SK-N-SH treated with all-trans-retinoic acid at 6 μM for 48 hours (cell line): ENCODE data around the gene RARS2.

ENCODE experiments used
- ARNTL ChIP-seq: fragments of 450-650 bp; formaldehyde crosslinking; IDR thresholded peaks from 2 replicates; pipeline ENCODE4 v1.5.0; 2020; ENCODE audit warnings: low read depth, mild to moderate bottlenecking, moderate library complexity, borderline replicate concordance
- BACH2 ChIP-seq: fragments of 250-450 bp; sonication (Bioruptor Pico); IDR thresholded peaks from 2 replicates; pipeline ENCODE4 v1.9.0; 2021; ENCODE audit warnings: mild to moderate bottlenecking, borderline replicate concordance
- ESRRG ChIP-seq: fragments of 250-450 bp; sonication (Bioruptor Pico); IDR thresholded peaks from 2 replicates; pipeline ENCODE4 v1.6.1; 2021; ENCODE audit warnings: mild to moderate bottlenecking
- RARB ChIP-seq: fragments of 250-450 bp; sonication (Bioruptor Pico); IDR thresholded peaks from 2 replicates; pipeline ENCODE4 v1.8.0; 2021; ENCODE audit warnings: mild to moderate bottlenecking, moderate library complexity
- TCF4 ChIP-seq: fragments of 250-450 bp; sonication (Bioruptor Pico); IDR thresholded peaks from 2 replicates; pipeline ENCODE4 v1.8.0; 2021; ENCODE audit warnings: mild to moderate bottlenecking, moderate library complexity, borderline replicate concordance
- TOX ChIP-seq: fragments of 250-450 bp; sonication (Bioruptor Pico); IDR thresholded peaks from 2 replicates; pipeline ENCODE4 v1.8.0; 2021; ENCODE audit warnings: mild to moderate bottlenecking, moderate library complexity, borderline replicate concordance
- ZC3H10 ChIP-seq: fragments of 250-450 bp; sonication (Bioruptor Pico); IDR thresholded peaks from 2 replicates; pipeline ENCODE4 v1.5.1; 2021; ENCODE audit warnings: mild to moderate bottlenecking, moderate library complexity
- ZFP30 ChIP-seq: fragments of 450-650 bp; formaldehyde crosslinking; IDR thresholded peaks from 2 replicates; pipeline ENCODE4 v1.5.0; 2022; ENCODE audit warnings: mild to moderate bottlenecking, moderate library complexity
- TF ChIP-seq, protein P1 (sequence below): fragments of 250-450 bp; sonication (Bioruptor Pico); IDR thresholded peaks from 2 replicates; pipeline ENCODE4 v1.5.1; 2021; ENCODE audit warnings: mild to moderate bottlenecking, moderate library complexity
- TF ChIP-seq, protein P2 (sequence below): fragments of 250-450 bp; sonication (Bioruptor Pico); IDR thresholded peaks from 2 replicates; pipeline ENCODE4 v1.5.1; 2020; ENCODE audit warnings: low read depth, mild to moderate bottlenecking, moderate library complexity
- TF ChIP-seq, protein P3 (sequence below): fragments of 250-450 bp; sonication (Bioruptor Pico); IDR thresholded peaks from 2 replicates; pipeline ENCODE4 v1.8.0; 2021; ENCODE audit warnings: low read depth, mild to moderate bottlenecking, moderate library complexity, borderline replicate concordance

DNA sequence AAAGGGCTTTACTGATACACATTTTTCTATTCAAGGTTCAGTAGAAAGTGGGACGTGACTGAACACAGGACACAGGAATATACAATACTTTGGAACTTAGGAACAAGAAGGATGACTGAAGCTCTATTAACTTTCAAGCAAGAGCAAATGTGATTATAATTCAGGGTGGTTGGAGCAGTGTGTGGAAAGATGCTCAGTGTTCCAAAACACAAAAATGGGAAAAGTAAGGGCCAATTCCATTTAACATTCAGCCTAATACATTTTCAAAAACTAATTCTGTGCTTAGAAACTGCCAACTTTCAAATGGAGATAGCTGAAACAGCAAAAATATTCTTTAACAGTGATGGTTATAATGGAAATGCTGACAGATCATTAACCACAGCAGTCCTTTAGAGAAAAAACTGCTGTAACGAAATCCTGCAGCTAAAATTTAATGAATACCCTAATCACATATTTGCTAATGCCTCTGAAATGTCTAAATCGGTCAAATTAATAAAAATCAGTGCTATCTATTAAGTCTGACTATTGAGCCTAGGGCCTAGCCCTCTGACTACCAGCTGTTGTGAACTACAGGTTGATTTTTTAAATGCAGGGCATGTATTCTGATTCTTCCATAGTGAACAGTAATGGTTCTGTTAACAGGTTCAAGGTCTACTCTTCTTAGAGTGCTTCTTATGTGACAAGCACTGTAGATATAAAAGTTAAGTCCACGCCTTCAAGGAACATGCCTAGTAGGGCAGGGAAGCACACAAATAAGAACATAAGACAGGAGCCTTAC, 45.9 kb downstream of the RARS2 start:
- TF ChIP-seq BACH2 (CRISPR knock-in tag) (no peak), ARNTL (CRISPR knock-in tag) (no peak), ZFP30 (CRISPR knock-in tag) (no peak), ZC3H10 (no peak), ESRRG (CRISPR knock-in tag) (no peak), RARB (no peak), TOX (no peak), TCF4 (CRISPR knock-in tag) (no peak)
- TF ChIP-seq, protein P1, sequence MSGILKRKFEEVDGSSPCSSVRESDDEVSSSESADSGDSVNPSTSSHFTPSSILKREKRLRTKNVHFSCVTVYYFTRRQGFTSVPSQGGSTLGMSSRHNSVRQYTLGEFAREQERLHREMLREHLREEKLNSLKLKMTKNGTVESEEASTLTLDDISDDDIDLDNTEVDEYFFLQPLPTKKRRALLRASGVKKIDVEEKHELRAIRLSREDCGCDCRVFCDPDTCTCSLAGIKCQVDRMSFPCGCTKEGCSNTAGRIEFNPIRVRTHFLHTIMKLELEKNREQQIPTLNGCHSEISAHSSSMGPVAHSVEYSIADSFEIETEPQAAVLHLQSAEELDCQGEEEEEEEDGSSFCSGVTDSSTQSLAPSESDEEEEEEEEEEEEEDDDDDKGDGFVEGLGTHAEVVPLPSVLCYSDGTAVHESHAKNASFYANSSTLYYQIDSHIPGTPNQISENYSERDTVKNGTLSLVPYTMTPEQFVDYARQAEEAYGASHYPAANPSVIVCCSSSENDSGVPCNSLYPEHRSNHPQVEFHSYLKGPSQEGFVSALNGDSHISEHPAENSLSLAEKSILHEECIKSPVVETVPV (CRISPR knock-in tag): no peak
- TF ChIP-seq, protein P2, sequence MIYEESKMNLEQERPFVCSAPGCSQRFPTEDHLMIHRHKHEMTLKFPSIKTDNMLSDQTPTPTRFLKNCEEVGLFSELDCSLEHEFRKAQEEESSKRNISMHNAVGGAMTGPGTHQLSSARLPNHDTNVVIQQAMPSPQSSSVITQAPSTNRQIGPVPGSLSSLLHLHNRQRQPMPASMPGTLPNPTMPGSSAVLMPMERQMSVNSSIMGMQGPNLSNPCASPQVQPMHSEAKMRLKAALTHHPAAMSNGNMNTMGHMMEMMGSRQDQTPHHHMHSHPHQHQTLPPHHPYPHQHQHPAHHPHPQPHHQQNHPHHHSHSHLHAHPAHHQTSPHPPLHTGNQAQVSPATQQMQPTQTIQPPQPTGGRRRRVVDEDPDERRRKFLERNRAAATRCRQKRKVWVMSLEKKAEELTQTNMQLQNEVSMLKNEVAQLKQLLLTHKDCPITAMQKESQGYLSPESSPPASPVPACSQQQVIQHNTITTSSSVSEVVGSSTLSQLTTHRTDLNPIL: no peak
- TF ChIP-seq, protein P3, sequence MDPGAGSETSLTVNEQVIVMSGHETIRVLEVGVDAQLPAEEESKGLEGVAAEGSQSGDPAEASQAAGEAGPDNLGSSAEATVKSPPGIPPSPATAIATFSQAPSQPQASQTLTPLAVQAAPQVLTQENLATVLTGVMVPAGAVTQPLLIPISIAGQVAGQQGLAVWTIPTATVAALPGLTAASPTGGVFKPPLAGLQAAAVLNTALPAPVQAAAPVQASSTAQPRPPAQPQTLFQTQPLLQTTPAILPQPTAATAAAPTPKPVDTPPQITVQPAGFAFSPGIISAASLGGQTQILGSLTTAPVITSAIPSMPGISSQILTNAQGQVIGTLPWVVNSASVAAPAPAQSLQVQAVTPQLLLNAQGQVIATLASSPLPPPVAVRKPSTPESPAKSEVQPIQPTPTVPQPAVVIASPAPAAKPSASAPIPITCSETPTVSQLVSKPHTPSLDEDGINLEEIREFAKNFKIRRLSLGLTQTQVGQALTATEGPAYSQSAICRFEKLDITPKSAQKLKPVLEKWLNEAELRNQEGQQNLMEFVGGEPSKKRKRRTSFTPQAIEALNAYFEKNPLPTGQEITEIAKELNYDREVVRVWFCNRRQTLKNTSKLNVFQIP (CRISPR knock-in tag): no peak
